ENCODE data around the gene TMEM163. TPM values are rescaled to one million over a fixed set of nuclear protein-coding genes. Genes with fewer than 3 reads are reported as not detected.

Gene TMEM163
- total RNA-seq, 1 experiment from 2014 or later: 0.12 TPM

- Histone ChIP-seq H2AFZ (ENCODE audit: low read depth, low read length, poor library complexity, severe bottlenecking) (no peak overlapping the region), H4K20me1 (ENCODE audit: insufficient read depth) (no peaks in the 10 kb centered on the region), H3K4me3 (replicated peaks in 1 of 2; ENCODE audit: low read depth in 1 of 2, low read length in 2 of 2) (no peak overlapping the region), H3K9me2 (ENCODE audit: insufficient read depth) (no peaks in the 10 kb centered on the region), H3K4me1 (ENCODE audit: control insufficient read depth in 1 of 2, insufficient read depth in 2 of 2, low read length in 2 of 2) (peaks cover 5% of the 10 kb centered on the region in 2 experiments; a peak in 1 of 4 replicates), H3K9ac (ENCODE audit: low read length) (no peak overlapping the region), H3K79me2 (ENCODE audit: insufficient read depth, low read length) (no peaks in the 10 kb centered on the region), H3K9me3 (ENCODE audit: control insufficient read depth in 1 of 2, insufficient read depth in 1 of 2, low read depth in 1 of 2, low read length in 2 of 2) (no peaks in the 10 kb centered on the region), H3K27ac (ENCODE audit: low read depth, low read length) (no peak overlapping the region), H3K4me2 (ENCODE audit: low read length) (no peak overlapping the region), H3K36me3 (ENCODE audit: control insufficient read depth in 1 of 2, insufficient read depth in 2 of 2, low read length in 2 of 2) (no peaks in the 10 kb centered on the region), H3K27me3 (ENCODE audit: insufficient read depth, low read length) (no peaks in the 10 kb centered on the region)
- ChIA-PET POLR2A (no interaction called here), RAD21 (ENCODE audit: low non-redundant PET in 1 of 2, low total read pairs in 2 of 2, uncharacterized antibody in 2 of 2, unreplicated experiment in 2 of 2) (no interaction called here), CTCF (interaction anchor here (3.8 kb wide), 1 partner anchor 295 kb away, joined by 60 read pairs; no protein-coding TSS in a partner anchor)
- intact Hi-C loops (cut with micrococcal nuclease): loop anchor here (5.0 kb wide), 1 partner anchor 167 kb away; no protein-coding TSS in a partner anchor
- DNase-seq (ENCODE audit: low read depth, low spot score) (no peak), ATAC-seq (no peak)
- no TSS peak for BruUV-seq (replicated peaks)
- TF ChIP-seq ZNF274 (IDR thresholded peaks at IDR 0.05; ENCODE audit: low read depth, low read length): no peak
- TF ChIP-seq POLR2AphosphoS5 (IDR thresholded peaks at IDR 0.05; ENCODE audit: low read depth, low read length): no peak
Observed at GRCh38 chr2:134413912-134414311, 304.9 kb downstream of the TMEM163 start.

GRCh38 chr2:134413430-134413829 lies 305.4 kb downstream of the TMEM163 start:
- peaks cover 5% of the 10 kb centered on the region in 2 experiments; a peak in 1 of 4 replicates for H3K4me1 ChIP-seq (ENCODE audit: control insufficient read depth in 1 of 2, insufficient read depth in 2 of 2, low read length in 2 of 2)
- H3K79me2 ChIP-seq (ENCODE audit: insufficient read depth, low read length): no peaks in the 10 kb centered on the region
- no peak overlapping the region for H3K27ac ChIP-seq (ENCODE audit: low read depth, low read length)
- H2AFZ ChIP-seq (ENCODE audit: low read depth, low read length, poor library complexity, severe bottlenecking): no peak overlapping the region
- POLR2A ChIA-PET: no interaction called here
- no peaks in the 10 kb centered on the region for H3K9me3 ChIP-seq (ENCODE audit: control insufficient read depth in 1 of 2, insufficient read depth in 1 of 2, low read depth in 1 of 2, low read length in 2 of 2)
- no peak for DNase-seq (ENCODE audit: low read depth, low spot score)
- RAD21 ChIA-PET (ENCODE audit: low non-redundant PET in 1 of 2, low total read pairs in 2 of 2, uncharacterized antibody in 2 of 2, unreplicated experiment in 2 of 2): no interaction called here
- no TSS peak for BruUV-seq (replicated peaks)
- CTCF ChIA-PET: interaction anchor here (2.4 to 3.8 kb wide), 2 partner anchors 295 to 527 kb away, joined by 20 to 60 read pairs; no protein-coding TSS in a partner anchor
- H3K27me3 ChIP-seq (ENCODE audit: insufficient read depth, low read length): no peaks in the 10 kb centered on the region
- no peak overlapping the region for H3K9ac ChIP-seq (ENCODE audit: low read length)
- intact Hi-C loops (cut with micrococcal nuclease): loop anchor here (5.0 kb wide), 1 partner anchor 166 kb away; no protein-coding TSS in a partner anchor
- H3K4me3 ChIP-seq (replicated peaks in 1 of 2; ENCODE audit: low read depth in 1 of 2, low read length in 2 of 2): no peak overlapping the region
- no peaks in the 10 kb centered on the region for H3K36me3 ChIP-seq (ENCODE audit: control insufficient read depth in 1 of 2, insufficient read depth in 2 of 2, low read length in 2 of 2)
- ATAC-seq: no peak
- H3K4me2 ChIP-seq (ENCODE audit: low read length): no peak overlapping the region
- no peak for TF ChIP-seq ZBTB33 (IDR thresholded peaks at IDR 0.05; ENCODE audit: extremely low read depth, insufficient replicate concordance, low read length)
- TF ChIP-seq YY1 (IDR thresholded peaks at IDR 0.05; ENCODE audit: extremely low read depth, insufficient replicate concordance, low read depth, low read length): no peak
- no peak for TF ChIP-seq ZFX (IDR thresholded peaks at IDR 0.05)
- no peak for TF ChIP-seq EZH2 (IDR thresholded peaks at IDR 0.05)
- TF ChIP-seq ZNF274 (IDR thresholded peaks at IDR 0.05; ENCODE audit: low read depth, low read length): no peak
- no peak for TF ChIP-seq TCF7L2 (IDR thresholded peaks at IDR 0.05; ENCODE audit: borderline replicate concordance, extremely low read depth, insufficient read depth, insufficient read length)
- TF ChIP-seq POLR2AphosphoS5 (IDR thresholded peaks at IDR 0.05; ENCODE audit: low read depth, low read length): no peak
- TF ChIP-seq EZH2phosphoT487 (IDR thresholded peaks at IDR 0.05; ENCODE audit: borderline replicate concordance): no peak
- no peak for TF ChIP-seq EGR1 (IDR thresholded peaks at IDR 0.05; ENCODE audit: low read depth)
- no peak for TF ChIP-seq CTCF (IDR thresholded peaks at IDR 0.05 in 2 of 3, conservative IDR thresholded peaks at IDR 0.05 in 1 of 3; ENCODE audit: borderline replicate concordance in 1 of 3, insufficient read depth in 1 of 3, low read depth in 2 of 3, low read length in 2 of 3)
- no peaks in the 10 kb centered on the region for H3K9me2 ChIP-seq (ENCODE audit: insufficient read depth)
- H4K20me1 ChIP-seq (ENCODE audit: insufficient read depth): no peaks in the 10 kb centered on the region

Data from HCT116 (cell line).